HEK293 (cell line): ENCODE measurements around the gene MACF1.

Experiments used
- CTCF ChIA-PET: fragments of 350-600 bp; formaldehyde crosslinking; extraction: SDS; loops from one replicate; lab custom pipeline; 2021; ENCODE audit warnings: antibody characterized with exemption; lab: Yijun Ruan, JAX
- POLR2A ChIA-PET: fragments of 300-600 bp; formaldehyde crosslinking; extraction: SDS; loops from one replicate; lab custom pipeline; 2020; ENCODE audit warnings: antibody characterized with exemption, inconsistent platforms; lab: Yijun Ruan, JAX
- H3K27ac ChIP-seq: fragments of 200-500 bp; sonication (Bioruptor generic); 2 replicates; pipeline ENCODE4 v1.5.1; 2014; ENCODE audit warnings: low read depth, low read length, control low read depth, inconsistent platforms; ENCODE audit errors: extremely low read depth
- H3K36me3 ChIP-seq, 2 experiments: fragments of 200-500 bp in 1 of 2; sonication (Bioruptor generic) in 1 of 2; 1 replicate in 1 of 2; 2 replicates in 1 of 2; pipeline ENCODE4 v1.5.1; 2014 to 2017; ENCODE audit warnings: inconsistent platforms in 2 of 2, low read length in 2 of 2; ENCODE audit not compliant: control insufficient read depth in 2 of 2, insufficient read depth in 1 of 2
- H3K4me1 ChIP-seq: fragments of 200-500 bp; sonication (Bioruptor generic); 2 replicates; pipeline ENCODE4 v1.5.1; 2014; ENCODE audit warnings: mild to moderate bottlenecking, low read length, inconsistent platforms; ENCODE audit not compliant: control insufficient read depth, insufficient read depth
- H3K4me3 ChIP-seq: 2 replicates; pipeline ENCODE4 v1.5.1; 2011; ENCODE audit warnings: low read depth, mild to moderate bottlenecking, control low read depth, low read length, moderate library complexity
- H3K9me3 ChIP-seq: fragments of 200-500 bp; sonication (Bioruptor generic); 2 replicates; pipeline ENCODE4 v1.5.1; 2014; ENCODE audit warnings: low read depth, low read length, inconsistent platforms; ENCODE audit not compliant: control insufficient read depth, insufficient read depth
- BCL11A ChIP-seq: fragments of 450-650 bp; formaldehyde crosslinking; IDR thresholded peaks from 2 replicates; pipeline ENCODE4 v1.5.1; 2016; ENCODE audit warnings: low read depth, missing biosample characterization, missing genetic modification characterization
- GLIS1 ChIP-seq: fragments of 450-650 bp; formaldehyde crosslinking; IDR thresholded peaks from 2 replicates; pipeline ENCODE4 v1.5.1; 2016; ENCODE audit warnings: missing biosample characterization, missing genetic modification characterization
- KLF10 ChIP-seq: fragments of 450-650 bp; IDR thresholded peaks from 2 replicates; pipeline ENCODE4 v1.5.1; 2018; ENCODE audit warnings: missing biosample characterization, mild to moderate bottlenecking, missing genetic modification characterization
- OSR2 ChIP-seq: fragments of 450-650 bp; formaldehyde crosslinking; IDR thresholded peaks from 2 replicates; pipeline ENCODE4 v1.5.1; 2016; ENCODE audit warnings: missing biosample characterization, missing genetic modification characterization
- SP7 ChIP-seq: fragments of 450-650 bp; formaldehyde crosslinking; IDR thresholded peaks from 2 replicates; pipeline ENCODE4 v1.5.1; 2016; ENCODE audit warnings: missing biosample characterization, missing genetic modification characterization
- ZBTB17 ChIP-seq: fragments of 450-650 bp; formaldehyde crosslinking; IDR thresholded peaks from 2 replicates; pipeline ENCODE4 v1.5.1; 2016; ENCODE audit warnings: missing biosample characterization, missing genetic modification characterization
- ZBTB8A ChIP-seq: fragments of 450-650 bp; formaldehyde crosslinking; IDR thresholded peaks from 2 replicates; pipeline ENCODE4 v1.5.1; 2016; ENCODE audit warnings: missing biosample characterization, missing genetic modification characterization
- ZNF24 ChIP-seq: fragments of 450-650 bp; formaldehyde crosslinking; IDR thresholded peaks from 2 replicates; pipeline ENCODE4 v1.5.1; 2016; ENCODE audit warnings: missing biosample characterization, missing genetic modification characterization
- ZNF248 ChIP-seq: fragments of 450-650 bp; formaldehyde crosslinking; IDR thresholded peaks from 2 replicates; pipeline ENCODE4 v1.5.1; 2017; ENCODE audit warnings: missing biosample characterization, missing genetic modification characterization
- ZNF280D ChIP-seq: fragments of 450-650 bp; formaldehyde crosslinking; IDR thresholded peaks from 2 replicates; pipeline ENCODE4 v1.5.1; 2016; ENCODE audit warnings: missing biosample characterization, missing genetic modification characterization
- ZNF335 ChIP-seq: fragments of 450-650 bp; formaldehyde crosslinking; conservative IDR thresholded peaks from 2 replicates; pipeline ENCODE4 v1.5.1; 2016; ENCODE audit warnings: missing biosample characterization, missing genetic modification characterization
- ZNF366 ChIP-seq: fragments of 450-650 bp; formaldehyde crosslinking; conservative IDR thresholded peaks from 2 replicates; pipeline ENCODE4 v1.5.1; 2016; ENCODE audit warnings: missing biosample characterization, missing genetic modification characterization
- ZNF391 ChIP-seq: fragments of 450-650 bp; formaldehyde crosslinking; IDR thresholded peaks from 2 replicates; pipeline ENCODE4 v1.5.1; 2016; ENCODE audit warnings: low read depth, missing biosample characterization, missing genetic modification characterization, borderline replicate concordance
- ZNF501 ChIP-seq: fragments of 450-650 bp; formaldehyde crosslinking; IDR thresholded peaks from 2 replicates; pipeline ENCODE4 v1.5.1; 2016; ENCODE audit warnings: missing biosample characterization, missing genetic modification characterization
- ZNF513 ChIP-seq: fragments of 450-650 bp; IDR thresholded peaks from 2 replicates; pipeline ENCODE4 v1.5.1; 2018; ENCODE audit warnings: missing biosample characterization, missing genetic modification characterization
- ZNF549 ChIP-seq: fragments of 450-650 bp; IDR thresholded peaks from 2 replicates; pipeline ENCODE4 v1.5.1; 2018; ENCODE audit warnings: missing biosample characterization, missing genetic modification characterization, mild to moderate bottlenecking, inconsistent platforms, moderate library complexity
- ZNF571 ChIP-seq: fragments of 450-650 bp; formaldehyde crosslinking; IDR thresholded peaks from 2 replicates; pipeline ENCODE4 v1.5.0; 2017; ENCODE audit warnings: missing biosample characterization, missing genetic modification characterization
- ZNF629 ChIP-seq: fragments of 450-650 bp; formaldehyde crosslinking; IDR thresholded peaks from 2 replicates; pipeline ENCODE4 v1.5.1; 2017; ENCODE audit warnings: missing biosample characterization, missing genetic modification characterization
- ZNF701 ChIP-seq: fragments of 450-650 bp; formaldehyde crosslinking; IDR thresholded peaks from 2 replicates; pipeline ENCODE4 v1.5.1; 2016; ENCODE audit warnings: missing biosample characterization, missing genetic modification characterization
- ZXDB ChIP-seq: fragments of 450-650 bp; formaldehyde crosslinking; IDR thresholded peaks from 2 replicates; pipeline ENCODE4 v1.5.1; 2016; ENCODE audit warnings: missing biosample characterization, missing genetic modification characterization
- TF ChIP-seq, protein P1 (sequence below): fragments of 450-650 bp; formaldehyde crosslinking; IDR thresholded peaks from 2 replicates; pipeline ENCODE4 v1.5.1; 2017; ENCODE audit warnings: missing biosample characterization, mild to moderate bottlenecking, missing genetic modification characterization, moderate library complexity
- TF ChIP-seq, protein P2 (sequence below): fragments of 450-650 bp; formaldehyde crosslinking; IDR thresholded peaks from 2 replicates; pipeline ENCODE4 v1.5.1; 2016; ENCODE audit warnings: missing biosample characterization, missing genetic modification characterization
- TF ChIP-seq, protein P3 (sequence below): fragments of 450-650 bp; formaldehyde crosslinking; IDR thresholded peaks from 2 replicates; pipeline ENCODE4 v1.5.1; 2016; ENCODE audit warnings: missing biosample characterization, missing genetic modification characterization

MACF1 gene

GRCh38 chr1:39407896-39408640, 203.6 kb downstream of the MACF1 start (continued):
- TF ChIP-seq ZBTB17 (tag by site-specific recombination) (peak; percentile 62), ZNF501 (0 out of 2 replicates have a peak, but pooled peaks have one; percentile 39), ZNF571 (no peak), ZXDB (tag by site-specific recombination) (peak; percentile 35), ZNF280D (tag by site-specific recombination) (no peak), BCL11A (0 out of 2 replicates have a peak, but pooled peaks have one; percentile 21), ZNF629 (0 out of 2 replicates have a peak, but pooled peaks have one; percentile 37), ZNF513 (no peak), SP7 (0 out of 2 replicates have a peak, but pooled peaks have one; percentile 42), GLIS1 (tag by site-specific recombination) (peak; percentile 21; the same call in 1 of the 2 replicates)
- TF ChIP-seq, protein P1, sequence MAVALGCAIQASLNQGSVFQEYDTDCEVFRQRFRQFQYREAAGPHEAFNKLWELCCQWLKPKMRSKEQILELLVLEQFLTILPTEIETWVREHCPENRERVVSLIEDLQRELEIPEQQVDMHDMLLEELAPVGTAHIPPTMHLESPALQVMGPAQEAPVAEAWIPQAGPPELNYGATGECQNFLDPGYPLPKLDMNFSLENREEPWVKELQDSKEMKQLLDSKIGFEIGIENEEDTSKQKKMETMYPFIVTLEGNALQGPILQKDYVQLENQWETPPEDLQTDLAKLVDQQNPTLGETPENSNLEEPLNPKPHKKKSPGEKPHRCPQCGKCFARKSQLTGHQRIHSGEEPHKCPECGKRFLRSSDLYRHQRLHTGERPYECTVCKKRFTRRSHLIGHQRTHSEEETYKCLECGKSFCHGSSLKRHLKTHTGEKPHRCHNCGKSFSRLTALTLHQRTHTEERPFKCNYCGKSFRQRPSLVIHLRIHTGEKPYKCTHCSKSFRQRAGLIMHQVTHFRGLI (tag by site-specific recombination): peak; percentile 59

- ChIA-PET CTCF (interaction anchor here (3.1 to 3.5 kb wide), 2 partner anchors 18 to 21 kb away, joined by 21 to 28 read pairs; no protein-coding TSS in a partner anchor), POLR2A (interaction anchor here (0.7 to 1.9 kb wide), 5 partner anchors 10 to 303 kb away, joined by 3 to 10 read pairs (median 6); partner anchors contain the start of gene MACF1)
- H3K27ac ChIP-seq: peak overlapping the region; percentile 75
- TF ChIP-seq ZNF701 (tag by site-specific recombination) (no peak), ZNF248 (tag by site-specific recombination) (no peak), ZBTB8A (tag by site-specific recombination) (peak; percentile 65), KLF10 (tag by site-specific recombination) (peak; percentile 50; the same call in 1 of the 2 replicates), ZNF629 (0 out of 2 replicates have a peak, but pooled peaks have one; percentile 2), ZXDB (tag by site-specific recombination) (no peak), ZNF24 (tag by site-specific recombination) (no peak), OSR2 (tag by site-specific recombination) (no peak), ZNF549 (no peak), ZNF391 (tag by site-specific recombination) (no peak), ZNF366 (no peak), ZNF335 (tag by site-specific recombination) (peak; percentile 7; the same call in 1 of the 2 replicates)
- TF ChIP-seq, protein P2, sequence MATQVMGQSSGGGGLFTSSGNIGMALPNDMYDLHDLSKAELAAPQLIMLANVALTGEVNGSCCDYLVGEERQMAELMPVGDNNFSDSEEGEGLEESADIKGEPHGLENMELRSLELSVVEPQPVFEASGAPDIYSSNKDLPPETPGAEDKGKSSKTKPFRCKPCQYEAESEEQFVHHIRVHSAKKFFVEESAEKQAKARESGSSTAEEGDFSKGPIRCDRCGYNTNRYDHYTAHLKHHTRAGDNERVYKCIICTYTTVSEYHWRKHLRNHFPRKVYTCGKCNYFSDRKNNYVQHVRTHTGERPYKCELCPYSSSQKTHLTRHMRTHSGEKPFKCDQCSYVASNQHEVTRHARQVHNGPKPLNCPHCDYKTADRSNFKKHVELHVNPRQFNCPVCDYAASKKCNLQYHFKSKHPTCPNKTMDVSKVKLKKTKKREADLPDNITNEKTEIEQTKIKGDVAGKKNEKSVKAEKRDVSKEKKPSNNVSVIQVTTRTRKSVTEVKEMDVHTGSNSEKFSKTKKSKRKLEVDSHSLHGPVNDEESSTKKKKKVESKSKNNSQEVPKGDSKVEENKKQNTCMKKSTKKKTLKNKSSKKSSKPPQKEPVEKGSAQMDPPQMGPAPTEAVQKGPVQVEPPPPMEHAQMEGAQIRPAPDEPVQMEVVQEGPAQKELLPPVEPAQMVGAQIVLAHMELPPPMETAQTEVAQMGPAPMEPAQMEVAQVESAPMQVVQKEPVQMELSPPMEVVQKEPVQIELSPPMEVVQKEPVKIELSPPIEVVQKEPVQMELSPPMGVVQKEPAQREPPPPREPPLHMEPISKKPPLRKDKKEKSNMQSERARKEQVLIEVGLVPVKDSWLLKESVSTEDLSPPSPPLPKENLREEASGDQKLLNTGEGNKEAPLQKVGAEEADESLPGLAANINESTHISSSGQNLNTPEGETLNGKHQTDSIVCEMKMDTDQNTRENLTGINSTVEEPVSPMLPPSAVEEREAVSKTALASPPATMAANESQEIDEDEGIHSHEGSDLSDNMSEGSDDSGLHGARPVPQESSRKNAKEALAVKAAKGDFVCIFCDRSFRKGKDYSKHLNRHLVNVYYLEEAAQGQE (tag by site-specific recombination): no peak
- TF ChIP-seq, protein P3, sequence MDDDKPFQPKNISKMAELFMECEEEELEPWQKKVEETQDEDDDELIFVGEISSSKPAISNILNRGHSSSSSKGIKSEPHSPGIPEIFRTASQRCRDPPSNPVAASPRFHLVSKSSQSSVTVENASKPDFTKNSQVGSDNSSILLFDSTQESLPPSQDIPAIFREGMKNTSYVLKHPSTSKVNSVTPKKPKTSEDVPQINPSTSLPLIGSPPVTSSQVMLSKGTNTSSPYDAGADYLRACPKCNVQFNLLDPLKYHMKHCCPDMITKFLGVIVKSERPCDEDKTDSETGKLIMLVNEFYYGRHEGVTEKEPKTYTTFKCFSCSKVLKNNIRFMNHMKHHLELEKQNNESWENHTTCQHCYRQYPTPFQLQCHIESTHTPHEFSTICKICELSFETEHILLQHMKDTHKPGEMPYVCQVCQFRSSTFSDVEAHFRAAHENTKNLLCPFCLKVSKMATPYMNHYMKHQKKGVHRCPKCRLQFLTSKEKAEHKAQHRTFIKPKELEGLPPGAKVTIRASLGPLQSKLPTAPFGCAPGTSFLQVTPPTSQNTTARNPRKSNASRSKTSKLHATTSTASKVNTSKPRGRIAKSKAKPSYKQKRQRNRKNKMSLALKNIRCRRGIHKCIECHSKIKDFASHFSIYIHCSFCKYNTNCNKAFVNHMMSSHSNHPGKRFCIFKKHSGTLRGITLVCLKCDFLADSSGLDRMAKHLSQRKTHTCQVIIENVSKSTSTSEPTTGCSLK: no peak
These were observed 204.2 kb downstream of the MACF1 start for GRCh38 chr1:39408641-39409054.

More at GRCh38 chr1:39408641-39409054, 204.2 kb downstream of the MACF1 start:
- H3K4me3 ChIP-seq: peak overlapping the region; percentile 83
- H3K36me3 ChIP-seq: peaks cover 0 to 19% of the 10 kb centered on the region in 2 experiments; a peak in 1 of 3 replicates
- peaks cover 9% of the 10 kb centered on the region for H3K4me1 ChIP-seq
- H3K9me3 ChIP-seq: no peaks in the 10 kb centered on the region
